Fibroblast of skin of right biceps (primary cell): ENCODE data around the gene ATAT1.
A peak's percentile ranks its signal among the peaks of the same experiment; 100 is the strongest.

Source experiments
- DNase-seq: peaks from one replicate; pipeline ENCODE4 v3.0.0-alpha.2; 2013

The ATAT1 gene

DNA sequence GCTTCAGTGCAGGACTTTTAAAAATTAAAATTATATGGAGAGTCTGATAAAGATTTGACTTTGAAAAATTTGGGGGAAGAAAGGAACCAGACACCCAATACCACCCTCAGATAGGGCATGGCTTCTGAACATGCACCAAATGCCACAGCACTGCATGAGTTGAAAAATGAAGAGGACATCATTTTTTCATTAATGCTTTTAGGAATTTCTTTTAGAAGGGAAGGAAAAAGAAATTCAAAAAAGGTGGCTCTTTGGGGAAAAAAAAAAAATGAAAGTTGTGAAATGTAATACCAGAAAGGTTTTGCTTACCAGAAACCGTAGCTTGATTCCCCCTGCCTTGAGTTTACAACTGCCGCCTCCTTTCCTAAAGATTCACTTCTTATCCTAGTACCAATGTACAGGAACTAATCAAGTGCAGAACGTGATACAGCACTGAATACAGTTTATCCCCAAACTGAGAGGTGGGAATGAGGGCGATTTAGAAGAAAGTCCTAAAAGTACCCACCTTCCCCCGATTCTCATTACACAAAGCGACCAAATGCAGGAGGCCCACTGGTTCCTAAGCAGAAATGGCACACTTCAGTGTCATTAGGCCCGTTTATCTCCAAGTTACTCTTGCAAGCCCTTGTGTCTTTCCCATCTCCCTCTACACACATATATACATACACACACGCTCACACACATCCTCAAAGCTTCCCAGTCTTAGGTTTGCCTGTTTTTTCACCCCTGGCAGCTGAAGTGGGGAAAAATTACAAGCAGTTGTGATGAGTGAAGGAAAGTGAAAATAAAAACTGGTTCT is 12.4 kb upstream of the ATAT1 start:
- no peak for DNase-seq

DNA sequence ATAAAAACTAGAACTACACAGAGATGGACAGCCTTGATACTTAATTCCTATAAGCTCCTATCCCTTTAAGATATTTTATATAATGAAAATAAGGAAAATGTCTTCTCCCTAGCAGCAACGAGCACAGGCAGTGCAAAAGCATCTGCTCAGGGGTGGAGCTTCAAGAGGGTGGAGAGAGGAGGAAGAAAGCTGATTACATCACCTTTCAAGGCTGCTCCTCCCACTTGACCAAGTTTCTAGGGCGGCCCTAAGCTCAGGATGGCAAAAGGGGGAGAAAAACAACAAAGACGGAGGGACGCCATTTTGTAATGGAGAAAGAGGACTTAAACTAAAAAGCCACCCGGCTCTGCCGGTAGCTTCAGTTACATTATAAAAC is 11.8 kb upstream of the ATAT1 start:
- DNase-seq = peak; percentile 98

GRCh38 chr6:30615219-30615957 is 11.3 kb upstream of the ATAT1 start:
- DNase-seq = peak; percentile 94

DNA sequence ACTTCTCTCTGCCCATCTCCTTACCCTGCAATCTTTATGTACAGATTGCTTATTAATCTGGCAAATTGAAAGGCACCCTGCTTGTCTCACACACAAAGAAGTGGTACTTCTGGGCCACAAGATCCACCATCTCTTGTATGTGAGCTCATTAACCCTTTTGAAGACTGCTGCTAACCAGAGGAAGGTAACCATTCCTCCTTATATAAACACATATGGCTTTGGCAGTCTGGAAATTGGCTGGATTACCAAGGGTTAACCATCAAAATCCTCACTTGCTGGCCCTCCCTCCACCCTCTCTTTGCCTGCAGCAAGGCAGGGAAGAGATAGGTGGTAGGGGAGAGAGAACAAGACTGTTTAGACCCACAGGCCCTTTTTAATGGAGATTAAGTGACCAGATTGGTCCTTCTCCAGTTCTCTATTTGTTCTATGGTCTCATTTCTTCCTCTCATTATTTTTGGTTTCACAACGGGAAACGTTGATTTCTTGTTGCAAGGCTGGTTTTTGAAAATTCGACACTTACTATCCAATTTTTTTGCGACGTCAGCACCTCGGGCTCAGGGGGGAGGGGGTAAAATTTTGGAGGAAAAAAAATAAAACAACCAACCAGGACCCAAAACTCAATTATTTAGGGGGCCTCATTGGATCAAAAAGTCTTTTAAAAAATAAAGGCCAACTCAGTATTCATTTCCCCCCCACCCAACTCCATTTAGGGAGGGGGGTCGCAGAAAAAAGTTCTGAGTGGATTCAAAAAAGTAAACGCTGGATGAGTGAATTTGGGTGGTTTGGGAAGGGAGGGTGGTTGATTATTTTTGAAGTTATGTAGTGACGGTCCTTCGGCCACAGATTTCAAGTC is 10.5 kb upstream of the ATAT1 start:
- DNase-seq = peak; percentile 26

- DNase-seq = peak; percentile 100
Measured at GRCh38 chr6:30616811-30617564, 9.7 kb upstream of the ATAT1 start, which contains the start of gene PPP1R10. TSS of gene PPP1R10 (minus strand) at chr6:30617243. CDS start at chr6:30609944, 7,299 bp downstream.

- peak; percentile 98 for DNase-seq
Measured at GRCh38 chr6:30617565-30618269, 9.0 kb upstream of the ATAT1 start, which contains the start of gene MRPS18B. TSS of gene MRPS18B (plus strand) at chr6:30617840. CDS start at chr6:30617866, 26 bp downstream.

DNA sequence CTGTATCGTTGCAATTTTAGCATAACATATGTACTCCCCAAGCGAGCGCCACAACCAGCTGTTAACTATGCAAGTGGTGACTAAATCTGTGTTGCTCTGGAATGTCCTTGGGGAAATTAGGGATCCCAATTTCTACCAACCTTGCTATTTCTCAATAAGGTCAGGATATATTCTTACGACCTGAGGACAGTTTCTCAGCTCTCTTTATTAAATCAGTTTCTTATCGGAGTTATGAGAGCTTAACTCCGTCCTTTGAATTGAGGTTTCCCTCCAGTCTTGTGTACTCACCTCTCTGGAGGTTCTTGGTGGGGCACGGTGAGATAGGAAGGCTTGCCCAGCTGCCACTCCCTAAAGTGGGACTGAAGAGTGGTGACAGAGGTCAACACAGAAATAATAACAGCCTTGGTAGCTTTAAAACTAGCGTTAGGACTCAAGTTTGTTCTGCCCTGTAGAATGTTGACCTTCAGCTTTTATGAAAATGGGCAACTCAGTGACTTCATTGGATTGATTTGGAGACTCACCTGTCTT is 8.3 kb upstream of the ATAT1 start:
- peak; percentile 31 for DNase-seq

- DNase-seq = no peak
Measured at GRCh38 chr6:30619561-30619960, 7.1 kb upstream of the ATAT1 start.

GRCh38 chr6:30625511-30625910 is 1.2 kb upstream of the ATAT1 start:
- no peak for DNase-seq

DNA sequence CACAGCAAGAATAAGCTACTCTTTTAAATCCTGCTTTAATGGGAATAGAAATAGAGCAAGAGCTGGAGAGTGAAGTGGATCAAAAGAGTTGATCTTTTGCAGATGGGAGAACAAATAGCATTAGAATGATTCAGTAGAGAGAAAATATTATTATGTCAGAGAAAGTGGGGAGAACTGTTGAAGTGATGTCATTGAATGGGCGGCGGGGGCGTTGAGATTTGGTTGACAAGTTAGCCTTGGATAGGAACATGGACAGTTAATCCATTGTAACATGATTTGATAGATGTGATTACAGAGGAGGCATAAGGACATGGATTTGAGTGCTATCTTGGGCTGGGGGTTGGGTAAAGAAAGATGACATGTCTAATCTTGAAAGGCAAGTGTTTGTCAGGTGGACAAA is 9.2 kb downstream of the ATAT1 start:
- no peak for DNase-seq

GRCh38 chr6:30640481-30640880 is 13.8 kb downstream of the ATAT1 start:
- no peak for DNase-seq

DNA sequence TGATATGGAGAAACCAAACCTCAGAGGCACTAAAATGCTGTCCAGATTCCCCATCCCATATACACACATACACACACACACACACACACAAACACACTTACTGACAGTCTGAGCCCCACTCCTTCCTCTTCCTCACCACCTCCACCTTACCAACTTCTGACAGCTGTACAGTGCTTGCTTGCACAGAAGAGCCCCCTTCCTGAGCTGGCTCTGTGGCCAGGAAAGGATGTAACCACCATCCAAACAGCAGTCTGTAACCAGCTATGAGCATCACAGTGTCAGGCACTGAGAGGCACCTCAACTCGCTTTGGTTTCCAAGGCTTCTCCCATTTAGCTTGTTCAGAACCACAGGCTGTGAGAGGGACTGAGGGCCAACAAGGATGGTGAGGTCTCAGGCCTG is 14.4 kb downstream of the ATAT1 start:
- no peak for DNase-seq

- no peak for DNase-seq
Measured at GRCh38 chr6:30643656-30644055, 17.0 kb downstream of the ATAT1 start.

DNA sequence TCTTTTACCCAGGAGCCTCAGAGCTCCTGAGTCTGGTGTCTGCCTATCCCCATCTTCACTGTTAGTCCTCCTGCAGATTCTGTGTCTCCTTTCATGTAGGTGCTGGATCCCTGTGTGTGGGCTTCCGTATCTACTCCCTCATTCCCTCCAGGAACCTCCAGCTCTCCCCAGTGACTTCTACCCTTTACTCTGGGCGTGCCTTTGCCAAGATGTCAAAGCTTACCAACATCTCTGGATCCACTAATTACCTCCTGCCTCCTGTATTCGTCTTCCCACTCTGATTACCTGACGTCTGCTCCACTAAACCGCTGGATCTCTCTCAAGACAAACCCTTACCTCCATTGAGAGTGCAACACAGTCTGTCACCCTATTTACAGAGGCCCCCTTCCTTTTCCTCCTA is 18.1 kb downstream of the ATAT1 start:
- no peak for DNase-seq

DNA sequence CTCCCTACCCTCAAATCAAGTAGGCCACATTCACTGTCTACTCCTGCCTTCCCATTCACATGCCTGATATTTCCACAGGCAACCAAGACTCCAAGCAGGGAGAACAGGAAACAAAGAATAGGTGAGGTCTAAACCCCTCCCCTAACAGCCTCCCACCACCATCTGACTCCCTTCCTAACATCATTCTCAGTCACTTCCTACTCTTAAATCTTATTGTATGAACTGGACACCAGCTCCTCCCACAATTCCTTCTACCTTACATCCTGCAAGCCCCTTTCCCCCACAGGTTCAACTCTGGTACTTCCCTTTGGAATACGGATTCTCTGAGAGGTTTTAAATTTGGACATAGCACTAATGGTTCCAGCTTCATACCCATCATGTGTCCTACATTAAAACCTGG is 19.3 kb downstream of the ATAT1 start:
- no peak for DNase-seq

DNA sequence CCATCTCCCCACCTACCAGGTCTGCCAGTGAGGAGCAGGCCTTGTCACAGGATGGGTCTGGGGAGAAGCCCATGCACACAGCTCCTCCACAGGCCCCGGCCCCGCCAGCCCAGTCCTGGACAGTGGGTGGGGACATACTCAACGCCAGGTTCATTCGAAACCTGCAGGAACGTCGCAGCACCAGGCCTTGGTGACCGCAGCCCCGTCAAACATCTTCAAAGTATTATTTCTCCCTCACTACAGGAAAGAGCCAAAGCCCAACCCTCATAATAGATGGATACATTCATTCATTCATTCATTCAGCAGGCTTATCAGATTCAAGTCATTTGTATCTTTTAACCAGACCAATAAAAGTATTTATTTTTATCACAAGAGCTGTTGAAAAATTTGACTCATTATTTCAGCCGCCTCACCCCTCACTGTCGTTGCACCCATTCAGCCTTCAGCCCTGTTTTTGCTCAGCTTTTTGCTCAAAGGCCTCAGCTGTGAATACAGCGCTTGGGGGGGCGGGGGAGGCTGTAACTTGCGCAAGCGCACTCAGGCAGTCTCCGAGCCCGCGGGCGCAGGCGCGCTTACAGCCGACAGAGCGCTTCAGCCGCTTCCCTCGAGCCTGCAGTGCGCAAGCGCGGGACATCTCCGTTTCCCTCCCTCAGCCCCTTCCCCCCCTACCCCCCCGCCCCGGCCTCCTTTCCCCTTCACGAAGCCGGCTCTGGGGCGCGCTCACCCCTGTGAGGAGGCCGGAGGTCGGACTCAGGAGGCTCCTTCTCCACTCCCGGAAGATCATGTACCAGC is 20.0 kb downstream of the ATAT1 start, which contains the start of gene C6orf136:
Gene C6orf136, plus strand, starts transcription at position 684 of the 792 bp plus-strand sequence. Its CDS starts 99 bp downstream, at position 783.
- peak; percentile 92 for DNase-seq

GRCh38 chr6:30647242-30648116 is 20.8 kb downstream of the ATAT1 start:
- DNase-seq = peak; percentile 59

DNA sequence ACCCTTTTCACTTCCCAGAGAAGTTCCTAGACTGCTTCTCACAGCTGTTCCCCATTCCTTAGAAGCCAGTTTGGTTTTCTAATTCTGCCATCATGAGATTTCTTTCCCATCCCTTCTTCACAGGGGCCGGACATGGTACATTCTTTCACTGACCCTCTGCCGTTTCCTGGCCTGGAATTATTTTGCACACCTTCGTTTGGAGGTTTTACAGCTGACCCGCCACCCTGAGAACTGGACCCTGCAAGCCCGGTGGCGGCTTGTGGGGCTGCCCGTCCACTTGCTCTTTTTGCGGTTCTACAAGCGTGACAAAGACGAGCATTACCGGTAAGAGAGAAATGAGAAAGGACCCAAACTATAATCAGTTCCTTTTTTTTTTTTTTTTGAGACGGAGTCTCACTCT is 24.5 kb downstream of the ATAT1 start:
- no peak for DNase-seq
